ENCODE data around the gene ALOX15. TPM values are rescaled to one million over a fixed set of nuclear protein-coding genes. Genes with fewer than 3 reads are reported as not detected.
"Not testable (repeated sequence)": the region's sequence is repeated elsewhere in the genome, so short reads cannot be mapped to it uniquely, and the experiment has no call there.

ALOX15 gene
- total and polyA plus RNA-seq, 9 donors = 0.07 to 4.1 (median 0.38) TPM; not detected in 3

GRCh38 chr17:4605826-4606225 is 35.7 kb downstream of the ALOX15 start:
- TF ChIP-seq CTCF (IDR thresholded peaks at IDR 0.05) (no peak), POLR2A (IDR thresholded peaks at IDR 0.05) (no peak), EP300 (IDR thresholded peaks at IDR 0.05) (no peak)
- intact Hi-C loops (cut with DNase I) = no loop called here

GRCh38 chr17:4604736-4605135 is 36.7 kb downstream of the ALOX15 start:
- Histone ChIP-seq H3K27ac (peak overlapping the region; percentile 55 to 86), H3K4me1 (ENCODE audit: insufficient read depth) (peaks cover 19% of the 10 kb centered on the region)
- H3K36me3 ChIP-seq; H3K4me3 ChIP-seq; H3K27me3 ChIP-seq; intact Hi-C loops (cut with DNase I); DNase-seq; H3K9me3 ChIP-seq: not testable (repeated sequence)
- WGBS, 3 donors = 68 to 71% (median 70%) methylated on average over 11 of the region's 11 CpGs

More at GRCh38 chr17:4605826-4606225, 35.7 kb downstream of the ALOX15 start:
- peak; percentile 76 to 87 (median 82) for DNase-seq
- H3K9me3 ChIP-seq = no peaks in the 10 kb centered on the region
- no peaks in the 10 kb centered on the region for H3K27me3 ChIP-seq
- H3K4me3 ChIP-seq = no peak overlapping the region
- 11 to 37% (median 22%) methylated on average over 12 of the region's 12 CpGs for WGBS, 3 donors
- no peaks in the 10 kb centered on the region for H3K36me3 ChIP-seq
- H3K27ac ChIP-seq = peak overlapping the region; percentile 57 to 86
- H3K4me1 ChIP-seq (ENCODE audit: insufficient read depth) = peaks cover 15% of the 10 kb centered on the region

GRCh38 chr17:4604111-4604644 is 37.3 kb downstream of the ALOX15 start:
- Histone ChIP-seq H3K27me3 (no peaks in the 10 kb centered on the region), H3K9me3 (no peaks in the 10 kb centered on the region), H3K36me3 (no peaks in the 10 kb centered on the region), H3K4me1 (ENCODE audit: insufficient read depth) (peaks cover 25% of the 10 kb centered on the region), H3K27ac (peak overlapping the region; percentile 55 to 86), H3K4me3 (no peak overlapping the region)
- intact Hi-C loops (cut with DNase I) = no loop called here
- 33 to 43% (median 43%) methylated on average over 18 of the region's 18 CpGs for WGBS, 3 donors
- no peak for TF ChIP-seq EP300 (IDR thresholded peaks at IDR 0.05)
- TF ChIP-seq CTCF (IDR thresholded peaks at IDR 0.05) = no peak
- TF ChIP-seq POLR2A (IDR thresholded peaks at IDR 0.05) = no peak
- DNase-seq = peak; percentile 87 to 94 (median 92)

GRCh38 chr17:4602041-4602440 is 39.4 kb downstream of the ALOX15 start:
- H3K36me3 ChIP-seq = no peaks in the 10 kb centered on the region
- H3K27me3 ChIP-seq = no peaks in the 10 kb centered on the region
- H3K27ac ChIP-seq = no peak overlapping the region
- peaks cover 26% of the 10 kb centered on the region for H3K4me1 ChIP-seq (ENCODE audit: insufficient read depth)
- DNase-seq = no peak
- intact Hi-C loops (cut with DNase I) = no loop called here
- TF ChIP-seq POLR2A (IDR thresholded peaks at IDR 0.05) = no peak
- no peak for TF ChIP-seq EP300 (IDR thresholded peaks at IDR 0.05)
- TF ChIP-seq CTCF (IDR thresholded peaks at IDR 0.05) = no peak
- H3K4me3 ChIP-seq = no peak overlapping the region
- no peaks in the 10 kb centered on the region for H3K9me3 ChIP-seq
- 74 to 78% (median 76%) methylated on average over 5 of the region's 5 CpGs for WGBS, 3 donors

GRCh38 chr17:4601326-4601725 is 40.2 kb downstream of the ALOX15 start:
- intact Hi-C loops (cut with DNase I) = no loop called here
- Histone ChIP-seq H3K27me3 (no peaks in the 10 kb centered on the region), H3K4me3 (no peak overlapping the region), H3K36me3 (no peaks in the 10 kb centered on the region), H3K4me1 (ENCODE audit: insufficient read depth) (peaks cover 26% of the 10 kb centered on the region), H3K9me3 (no peaks in the 10 kb centered on the region), H3K27ac (peak overlapping the region; percentile 13 to 91)
- WGBS, 3 donors = 82 to 90% (median 88%) methylated on average over 4 of the region's 4 CpGs
- TF ChIP-seq CTCF (IDR thresholded peaks at IDR 0.05) (no peak), POLR2A (IDR thresholded peaks at IDR 0.05) (no peak), EP300 (IDR thresholded peaks at IDR 0.05) (no peak)
- no peak for DNase-seq

Measured in ovary (tissue), 9 donors.